B cell (primary cell): ENCODE results near the gene NME2. TPM values are rescaled to one million over a fixed set of nuclear protein-coding genes. Genes with fewer than 3 reads are reported as not detected.
A peak's percentile ranks its signal among the peaks of the same experiment; 100 is the strongest.

Experiments
- ATAC-seq: fragments of 200-7000 bp; cut with Tn5 transposase; one replicate; pipeline ENCODE4 v1.10.0; 2021; ENCODE audit warnings: low read depth, mild to moderate bottlenecking, moderate number of reproducible peaks, moderate library complexity
- CTCF ChIA-PET: fragments of 350-600 bp; sonication (Branson Sonifier 250); formaldehyde crosslinking; loops from one replicate; lab custom pipeline; 2021; ENCODE audit warnings: antibody characterized with exemption, inconsistent platforms; lab: Charles Lee
- POLR2A ChIA-PET: fragments of 350-600 bp; sonication (Branson Sonifier 250); formaldehyde crosslinking; loops from one replicate; lab custom pipeline; 2021; ENCODE audit warnings: antibody characterized with exemption; lab: Charles Lee
- DNase-seq: peaks from one replicate; pipeline ENCODE4 v3.0.0; 2013
- H2AFZ ChIP-seq: 2 replicates; pipeline ENCODE4 v1.6.1; 2012; ENCODE audit warnings: mild to moderate bottlenecking, low read depth, low read length; ENCODE audit not compliant: insufficient read depth, poor library complexity, severe bottlenecking
- H3K27ac ChIP-seq, 2 donors: 1 replicate in 1 of 2; 2 replicates in 1 of 2; pipeline ENCODE4 v1.5.1; 2012 to 2013; ENCODE audit warnings: low read length in 2 of 2, mild to moderate bottlenecking in 2 of 2, moderate library complexity in 1 of 2
- H3K27me3 ChIP-seq, 4 experiments: fragments of 200-600 bp in 1 of 4; sonication (generic) in 1 of 4; replicated peaks in 1 of 4; 1 replicate in 2 of 4; 2 replicates in 2 of 4; pipeline versions ENCODE4 v1.6.1 to v1.7.0; 2013 to 2016; ENCODE audit warnings: low read length in 3 of 4, mild to moderate bottlenecking in 2 of 4, mixed read lengths in 1 of 4, moderate library complexity in 1 of 4; ENCODE audit not compliant: insufficient read depth in 4 of 4, control insufficient read depth in 3 of 4; ENCODE audit errors: control extremely low read depth in 1 of 4
- H3K36me3 ChIP-seq, 2 experiments: replicated peaks in 1 of 2; 1 replicate in 1 of 2; 2 replicates in 1 of 2; pipeline versions ENCODE4 v1.6.1 to v1.7.1; 2013; ENCODE audit warnings: low read length in 1 of 2; ENCODE audit not compliant: insufficient read depth in 2 of 2, control insufficient read depth in 1 of 2; ENCODE audit errors: control extremely low read depth in 1 of 2, extremely low read depth in 1 of 2
- H3K4me1 ChIP-seq, 2 donors: fragments of 200-600 bp in 1 of 2; sonication (generic) in 1 of 2; 1 replicate in 1 of 2; 2 replicates in 1 of 2; pipeline versions ENCODE4 v1.5.1 to v1.6.1; 2013 to 2017; ENCODE audit warnings: low read length in 2 of 2; ENCODE audit not compliant: control insufficient read depth in 2 of 2, insufficient read depth in 2 of 2
- H3K4me2 ChIP-seq: replicated peaks from 2 replicates; pipeline ENCODE3; 2012; ENCODE audit warnings: mild to moderate bottlenecking, low read depth, low read length; ENCODE audit not compliant: poor library complexity, severe bottlenecking
- H3K4me3 ChIP-seq, 5 experiments: fragments of 200-600 bp in 1 of 5; sonication (generic) in 1 of 5; 1 replicate in 3 of 5; 2 replicates in 2 of 5; pipeline versions ENCODE4 v1.5.1 to v1.7.0; 2011 to 2016; ENCODE audit warnings: low read length in 4 of 5, mild to moderate bottlenecking in 4 of 5, low read depth in 2 of 5, control low read depth in 1 of 5, moderate library complexity in 1 of 5; ENCODE audit not compliant: insufficient read depth in 1 of 5; ENCODE audit errors: control extremely low read depth in 1 of 5, extremely low read depth in 1 of 5
- H3K79me2 ChIP-seq: fragments of 200-600 bp; sonication (generic); one replicate; pipeline ENCODE4 v1.6.0; 2016; ENCODE audit warnings: low read length; ENCODE audit not compliant: control insufficient read depth, insufficient read depth
- H3K9ac ChIP-seq: fragments of 200-600 bp; sonication (generic); 2 replicates; pipeline ENCODE4 v1.6.1; 2017; ENCODE audit warnings: mild to moderate bottlenecking, low read length, moderate library complexity
- H3K9me3 ChIP-seq, 3 donors: one replicate each; pipeline versions ENCODE4 v1.6.1 to v1.7.1; 2013; ENCODE audit warnings: low read length in 2 of 3; ENCODE audit not compliant: control insufficient read depth in 2 of 3, insufficient read depth in 1 of 3; ENCODE audit errors: control extremely low read depth in 1 of 3
- H4K20me1 ChIP-seq: 2 replicates; pipeline ENCODE4 v1.6.0; 2012; ENCODE audit warnings: mild to moderate bottlenecking, low read length; ENCODE audit not compliant: insufficient read depth, control insufficient read depth, poor library complexity, severe bottlenecking
- H3K27ac Mint-ChIP-seq: one replicate; pipeline ENCODE4 v1.8.0; 2021; ENCODE audit warnings: mixed read lengths
- H3K27me3 Mint-ChIP-seq: one replicate; pipeline ENCODE4 v1.8.0; 2021; ENCODE audit warnings: mixed read lengths
- H3K4me1 Mint-ChIP-seq: one replicate; pipeline ENCODE4 v1.8.0; 2021; ENCODE audit warnings: mixed read lengths
- H3K4me3 Mint-ChIP-seq: one replicate; pipeline ENCODE4 v1.8.0; 2021; ENCODE audit warnings: mixed read lengths
- H3K9me3 Mint-ChIP-seq: one replicate; pipeline ENCODE4 v1.8.0; 2022; ENCODE audit warnings: mixed read lengths; ENCODE audit not compliant: insufficient read depth
- CTCF ChIP-seq: fragments of 200-600 bp; IDR thresholded peaks from one replicate; pipeline ENCODE4 v1.8.0; 2022; ENCODE audit warnings: antibody characterized with exemption, mild to moderate bottlenecking
- EZH2 ChIP-seq: IDR thresholded peaks from 2 replicates; pipeline ENCODE4 v1.6.1; 2012; ENCODE audit warnings: borderline replicate concordance, low read depth, mild to moderate bottlenecking, moderate library complexity, low read length; ENCODE audit not compliant: insufficient read depth, poor library complexity, severe bottlenecking
- WGBS: methylation state at CpG from one replicate; pipeline ENCODE4 v1.1.5; 2013; ENCODE audit warnings: missing lambda C conversion rate; ENCODE audit not compliant: insufficient coverage; 5-methylcytosine and 5-hydroxymethylcytosine counted together
- intact Hi-C: fragments of 100-400 bp; cut with micrococcal nuclease; formaldehyde crosslinking; loops from one replicate; pipeline ENCODE4 v1.10.0; 2022
- polyA plus RNA-seq: library from polyadenylated mRNA; depleted of rRNA; stranded (reverse); fragments of >200 nt; gene quantifications from 2 replicates; pipeline ENCODE4 v1.2.3, GENCODE V29; 2012
- total RNA-seq, 2 donors: library from RNA; stranded (reverse); fragments of 120-200 nt in 1 of 2; gene quantifications; 1 replicate in 1 of 2; 2 replicates in 1 of 2; pipeline versions ENCODE4 v1.2.3 to v1.2.4, GENCODE V29; 2013 to 2022

The NME2 gene
- total and polyA plus RNA-seq, 2 donors (not counting 1 experiment from before 2014, with no cell fraction given), result 154 to 166 TPM

GRCh38 chr17:51124640-51125503 is 41.3 kb upstream of the NME2 start:
- Histone ChIP-seq H3K79me2 (peaks cover 6% of the 10 kb centered on the region), H3K4me3 (no peak overlapping the region), H3K9me3 (no peaks in the 10 kb centered on the region), H3K36me3 (no peaks in the 10 kb centered on the region), H3K27me3 (no peaks in the 10 kb centered on the region), H3K4me1 (peaks cover 11 to 13% of the 10 kb centered on the region in 2 donors), H2AFZ (no peak overlapping the region), H3K27ac (no peak overlapping the region), H3K4me2 (no peak overlapping the region), H3K9ac (no peak overlapping the region), H4K20me1 (no peaks in the 10 kb centered on the region)
- ChIA-PET CTCF (interaction anchor here (1.4 kb wide), 1 partner anchor 29 kb away, joined by 6 read pairs; the partner anchor contains the start of gene NME1), POLR2A (no interaction called here)
- Mint-ChIP-seq H3K9me3 (no peaks in the 10 kb centered on the region), H3K4me3 (no peak overlapping the region), H3K27me3 (no peaks in the 10 kb centered on the region), H3K27ac (no peak overlapping the region), H3K4me1 (peaks cover 17% of the 10 kb centered on the region)
- intact Hi-C loops, result loop anchor here (5.0 kb wide), 1 partner anchor 42 kb away; the partner anchor contains the start of gene NME2
- TF ChIP-seq EZH2 (no peak), CTCF (no peak)
- ATAC-seq (no peak), DNase-seq (no peak)
- WGBS, result 86% methylated on average over 1 of the region's 5 CpGs

GRCh38 chr17:51128076-51128475 is 38.1 kb upstream of the NME2 start:
- Histone ChIP-seq H2AFZ (no peak overlapping the region), H3K9me3 (no peaks in the 10 kb centered on the region), H3K4me3 (no peak overlapping the region), H4K20me1 (no peaks in the 10 kb centered on the region), H3K4me2 (no peak overlapping the region), H3K4me1 (no peaks in the 10 kb centered on the region), H3K36me3 (no peaks in the 10 kb centered on the region), H3K27ac (no peak overlapping the region), H3K27me3 (no peaks in the 10 kb centered on the region), H3K9ac (no peak overlapping the region), H3K79me2 (no peaks in the 10 kb centered on the region)
- TF ChIP-seq EZH2 (no peak), CTCF (no peak)
- ChIA-PET CTCF (interaction anchor here (1.4 kb wide), 1 partner anchor 345 kb away, joined by 3 read pairs; no protein-coding TSS in a partner anchor), POLR2A (no interaction called here)
- H3K9me3 Mint-ChIP-seq, result no peaks in the 10 kb centered on the region
- DNase-seq (peak; percentile 27), ATAC-seq (no peak)
- no peaks in the 10 kb centered on the region for H3K4me1 Mint-ChIP-seq
- no peak overlapping the region for H3K27ac Mint-ChIP-seq
- intact Hi-C loops, result no loop called here
- H3K27me3 Mint-ChIP-seq, result peaks cover 3% of the 10 kb centered on the region
- WGBS, result 67% methylated on average over 1 of the region's 3 CpGs
- no peak overlapping the region for H3K4me3 Mint-ChIP-seq
